ENCODE measurements around the gene IL2RA. TPM values are rescaled to one million over a fixed set of nuclear protein-coding genes. Genes with fewer than 3 reads are reported as not detected.

The IL2RA gene
- total RNA-seq, 1 experiment from 2014 or later, result not detected

- intact Hi-C loops (cut with micrococcal nuclease; ENCODE audit: unreplicated experiment), result loop anchor here (1.0 to 10.0 kb wide), 3 partner anchors 64 to 391 kb away; partner anchors contain the start of gene RBM17
- no peaks in the 10 kb centered on the region for H3K36me3 Mint-ChIP-seq (ENCODE audit: insufficient read depth, unreplicated experiment)
- no TSS peak for BruUV-seq (replicated peaks)
Observed at GRCh38 chr10:6013413-6014192, 48.6 kb downstream of the IL2RA start.

DNA sequence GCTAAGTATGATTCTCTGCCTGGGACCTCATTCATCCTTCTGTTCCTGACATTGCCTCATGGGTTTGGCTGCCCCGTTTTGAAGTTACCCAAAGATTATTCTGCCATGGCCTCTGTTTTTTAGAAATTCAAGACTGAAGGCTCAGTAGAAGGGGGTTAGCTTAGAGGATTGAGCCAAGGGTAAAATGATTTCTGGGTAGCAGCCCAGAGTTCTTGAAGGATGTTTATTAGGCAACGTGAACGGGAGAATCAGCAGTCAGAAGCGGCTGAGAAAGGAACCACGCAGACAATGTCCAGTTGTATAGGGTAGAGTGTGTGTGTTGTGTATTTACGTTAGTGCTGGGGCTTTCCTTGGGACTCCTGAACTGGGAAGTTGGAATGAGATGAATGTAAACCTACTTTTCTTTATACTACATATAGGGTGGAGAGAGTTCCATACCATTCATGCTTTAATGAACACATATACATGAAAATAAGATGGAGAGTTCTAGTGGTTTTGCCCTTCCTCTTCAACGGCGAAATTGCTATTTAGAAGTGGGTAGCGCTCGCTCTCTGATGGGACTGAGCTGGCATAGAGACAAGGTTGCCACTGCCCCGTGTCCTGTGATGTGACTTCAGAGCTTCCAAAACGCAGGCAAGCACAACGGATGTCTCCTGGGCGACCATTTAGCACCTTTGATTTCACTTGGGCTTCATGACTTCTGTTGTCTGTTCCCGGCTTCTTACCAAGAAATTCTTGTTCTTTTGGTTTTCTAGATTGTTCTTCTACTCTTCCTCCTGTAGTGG is 49.9 kb downstream of the IL2RA start:
- H3K27me3 Mint-ChIP-seq (ENCODE audit: unreplicated experiment), result peaks cover 25% of the 10 kb centered on the region
- CTCF ChIA-PET, result no interaction called here
- H3K4me3 Mint-ChIP-seq (ENCODE audit: low read depth, unreplicated experiment), result no peak overlapping the region
- H3K27ac Mint-ChIP-seq (ENCODE audit: unreplicated experiment), result no peak overlapping the region
- H3K9me3 Mint-ChIP-seq (ENCODE audit: low read depth, unreplicated experiment), result peaks cover 4% of the 10 kb centered on the region
- H3K36me3 Mint-ChIP-seq (ENCODE audit: insufficient read depth, unreplicated experiment), result no peaks in the 10 kb centered on the region
- BruUV-seq (replicated peaks), result no TSS peak
- intact Hi-C loops (cut with micrococcal nuclease; ENCODE audit: unreplicated experiment), result loop anchor here (5.0 to 10.0 kb wide), 2 partner anchors 75 to 392 kb away; partner anchors contain the start of gene RBM17
- no peak for DNase-seq
- no peaks in the 10 kb centered on the region for H3K4me1 Mint-ChIP-seq (ENCODE audit: low read depth, unreplicated experiment)
- TF ChIP-seq, protein P1, sequence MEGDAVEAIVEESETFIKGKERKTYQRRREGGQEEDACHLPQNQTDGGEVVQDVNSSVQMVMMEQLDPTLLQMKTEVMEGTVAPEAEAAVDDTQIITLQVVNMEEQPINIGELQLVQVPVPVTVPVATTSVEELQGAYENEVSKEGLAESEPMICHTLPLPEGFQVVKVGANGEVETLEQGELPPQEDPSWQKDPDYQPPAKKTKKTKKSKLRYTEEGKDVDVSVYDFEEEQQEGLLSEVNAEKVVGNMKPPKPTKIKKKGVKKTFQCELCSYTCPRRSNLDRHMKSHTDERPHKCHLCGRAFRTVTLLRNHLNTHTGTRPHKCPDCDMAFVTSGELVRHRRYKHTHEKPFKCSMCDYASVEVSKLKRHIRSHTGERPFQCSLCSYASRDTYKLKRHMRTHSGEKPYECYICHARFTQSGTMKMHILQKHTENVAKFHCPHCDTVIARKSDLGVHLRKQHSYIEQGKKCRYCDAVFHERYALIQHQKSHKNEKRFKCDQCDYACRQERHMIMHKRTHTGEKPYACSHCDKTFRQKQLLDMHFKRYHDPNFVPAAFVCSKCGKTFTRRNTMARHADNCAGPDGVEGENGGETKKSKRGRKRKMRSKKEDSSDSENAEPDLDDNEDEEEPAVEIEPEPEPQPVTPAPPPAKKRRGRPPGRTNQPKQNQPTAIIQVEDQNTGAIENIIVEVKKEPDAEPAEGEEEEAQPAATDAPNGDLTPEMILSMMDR (IDR thresholded peaks at IDR 0.05; ENCODE audit: unreplicated experiment), result no peak

More at GRCh38 chr10:6013413-6014192, 48.6 kb downstream of the IL2RA start:
- peaks cover 2% of the 10 kb centered on the region for H3K9me3 Mint-ChIP-seq (ENCODE audit: low read depth, unreplicated experiment)
- CTCF ChIA-PET, result interaction anchor here (0.6 to 1.3 kb wide), 8 partner anchors 9 to 804 kb away, joined by 3 to 5 read pairs (median 3); partner anchors contain the start of genes ANKRD16 and FBH1
- no peak for DNase-seq
- no peak overlapping the region for H3K27ac Mint-ChIP-seq (ENCODE audit: unreplicated experiment)
- H3K27me3 Mint-ChIP-seq (ENCODE audit: unreplicated experiment), result peaks cover 35% of the 10 kb centered on the region
- TF ChIP-seq, protein P1 (IDR thresholded peaks at IDR 0.05; ENCODE audit: unreplicated experiment), result no peak
- H3K4me3 Mint-ChIP-seq (ENCODE audit: low read depth, unreplicated experiment), result no peak overlapping the region
- no peaks in the 10 kb centered on the region for H3K4me1 Mint-ChIP-seq (ENCODE audit: low read depth, unreplicated experiment)

DNA sequence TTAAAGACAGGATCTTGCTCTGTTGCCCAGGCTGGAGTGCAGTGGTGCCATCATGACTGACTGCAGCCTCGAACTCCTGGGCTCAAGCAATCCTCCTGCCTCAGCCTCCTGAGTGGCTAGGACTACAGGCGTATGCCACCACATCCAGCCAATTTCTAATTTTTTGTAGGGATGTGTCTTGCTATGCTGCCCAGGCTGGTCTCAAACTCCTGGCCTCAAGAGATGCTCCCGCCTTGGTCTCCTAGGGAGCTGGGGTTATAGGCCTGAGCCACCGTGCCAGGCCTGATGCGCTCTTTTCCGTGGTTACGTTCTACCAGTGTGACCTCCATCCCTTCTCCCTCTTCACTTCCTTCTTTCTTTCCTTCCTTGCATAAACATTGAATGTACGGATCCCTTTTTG is 50.6 kb downstream of the IL2RA start:
- H3K9me3 Mint-ChIP-seq (ENCODE audit: low read depth, unreplicated experiment), result peaks cover 4% of the 10 kb centered on the region
- BruUV-seq (replicated peaks), result no TSS peak
- DNase-seq, result no peak

DNA sequence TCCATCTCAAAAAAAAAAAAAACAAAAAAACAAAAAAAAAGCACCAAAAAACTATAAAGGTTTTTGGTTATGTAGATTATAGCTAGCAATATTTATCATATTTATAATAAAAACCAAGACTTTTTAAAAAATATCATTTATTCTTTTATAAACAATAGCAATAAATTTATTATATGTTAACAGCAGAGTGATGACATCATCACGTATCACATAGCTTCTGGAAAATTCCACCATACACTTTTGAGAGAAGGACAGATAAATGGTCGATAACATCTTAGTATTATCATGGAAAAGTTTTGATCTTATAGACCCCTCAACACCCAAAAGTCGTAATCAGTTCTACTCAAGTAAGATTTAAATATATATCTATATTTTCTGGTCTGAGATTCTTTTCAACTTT is 51.6 kb downstream of the IL2RA start:
- Mint-ChIP-seq H3K36me3 (ENCODE audit: insufficient read depth, unreplicated experiment) (no peaks in the 10 kb centered on the region), H3K27ac (ENCODE audit: unreplicated experiment) (no peak overlapping the region), H3K27me3 (ENCODE audit: unreplicated experiment) (peaks cover 36% of the 10 kb centered on the region), H3K4me1 (ENCODE audit: low read depth, unreplicated experiment) (no peaks in the 10 kb centered on the region), H3K9me3 (ENCODE audit: low read depth, unreplicated experiment) (peaks cover 4% of the 10 kb centered on the region), H3K4me3 (ENCODE audit: low read depth, unreplicated experiment) (no peak overlapping the region)
- BruUV-seq (replicated peaks), result no TSS peak
- intact Hi-C loops (cut with micrococcal nuclease; ENCODE audit: unreplicated experiment), result loop anchor here (5.0 to 10.0 kb wide), 2 partner anchors 77 to 394 kb away; partner anchors contain the start of gene RBM17
- TF ChIP-seq, protein P1 (IDR thresholded peaks at IDR 0.05; ENCODE audit: unreplicated experiment), result no peak
- CTCF ChIA-PET, result no interaction called here
- no peak for DNase-seq

More for the DNA sequence above, 50.6 kb downstream of the IL2RA start:
- intact Hi-C loops (cut with micrococcal nuclease; ENCODE audit: unreplicated experiment), result loop anchor here (5.0 to 10.0 kb wide), 2 partner anchors 76 to 393 kb away; partner anchors contain the start of gene RBM17
- Mint-ChIP-seq H3K27ac (ENCODE audit: unreplicated experiment) (no peak overlapping the region), H3K36me3 (ENCODE audit: insufficient read depth, unreplicated experiment) (no peaks in the 10 kb centered on the region), H3K4me1 (ENCODE audit: low read depth, unreplicated experiment) (no peaks in the 10 kb centered on the region), H3K4me3 (ENCODE audit: low read depth, unreplicated experiment) (no peak overlapping the region), H3K27me3 (ENCODE audit: unreplicated experiment) (peaks cover 33% of the 10 kb centered on the region)
- TF ChIP-seq, protein P1 (IDR thresholded peaks at IDR 0.05; ENCODE audit: unreplicated experiment), result no peak
- CTCF ChIA-PET, result no interaction called here
